Left ventricle myocardium inferior (tissue), 1 donor: Measurements from ENCODE around the gene SLC5A11. TPM values are rescaled to one million over a fixed set of nuclear protein-coding genes. Genes with fewer than 3 reads are reported as not detected.

Source experiments
- DNase-seq: peaks from one replicate; pipeline ENCODE4 v3.0.0-alpha.2; 2020
- H3K27ac ChIP-seq: fragments of 200-600 bp; replicated peaks from 2 replicates; pipeline ENCODE4 v1.8.0; 2021
- H3K27me3 ChIP-seq: fragments of 200-600 bp; 2 replicates; pipeline ENCODE4 v1.8.0; 2021; ENCODE audit warnings: low read depth
- H3K36me3 ChIP-seq: fragments of 200-600 bp; 2 replicates; pipeline ENCODE4 v1.8.0; 2021
- H3K4me1 ChIP-seq: fragments of 200-600 bp; 2 replicates; pipeline ENCODE4 v1.8.0; 2021
- H3K4me3 ChIP-seq: fragments of 200-600 bp; 2 replicates; pipeline ENCODE4 v1.8.0; 2021; ENCODE audit warnings: mild to moderate bottlenecking, moderate library complexity
- H3K9me3 ChIP-seq: fragments of 200-600 bp; replicated peaks from 2 replicates; pipeline ENCODE4 v1.8.0; 2021
- intact Hi-C: fragments of 100-400 bp; cut with micrococcal nuclease; formaldehyde crosslinking; loops from one replicate; pipeline ENCODE4 v1.11.0; 2022
- total RNA-seq: library from RNA; stranded (reverse); fragmentation: NEBNext Ultra II Directional; extraction: Animal tissue kit (Norgen Biotek cat#: 25700); gene quantifications from one replicate; pipeline ENCODE4 v1.2.1, GENCODE V29; 2021
- TF ChIP-seq, protein P1 (sequence below): fragments of 200-600 bp; IDR thresholded peaks from 2 replicates; pipeline ENCODE4 v1.8.0; 2021; ENCODE audit warnings: antibody characterized with exemption, mild to moderate bottlenecking, borderline replicate concordance
- donor health status: DM: no; HTN: yes; CAD: no; lungs with severe emphysema.

The SLC5A11 gene
- total RNA-seq, 1 donor from 2014 or later, result 0.14 TPM

DNA sequence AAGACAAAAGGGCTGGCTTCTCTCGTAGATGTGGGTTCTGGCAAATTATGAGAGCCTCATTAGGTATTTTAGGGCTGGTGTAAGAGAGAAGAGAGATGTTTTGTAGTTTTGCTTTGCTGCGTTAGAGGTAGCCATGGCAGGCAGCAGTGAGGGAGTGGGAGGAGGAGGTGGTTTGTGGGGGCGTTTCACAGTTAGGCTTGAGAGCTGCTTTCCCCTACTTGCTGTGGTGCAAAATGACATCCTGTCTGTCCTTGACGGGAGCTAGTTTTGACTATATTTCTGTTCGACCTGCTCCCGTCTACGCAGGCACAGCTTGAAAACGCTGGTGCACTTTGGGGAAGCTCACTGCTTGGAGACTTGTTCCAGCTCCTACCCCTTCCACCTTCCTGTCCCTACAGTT is 75.5 kb downstream of the SLC5A11 start:
- H3K4me3 ChIP-seq, result no peak overlapping the region
- H3K36me3 ChIP-seq, result peaks cover 89% of the 10 kb centered on the region
- no peak for DNase-seq
- TF ChIP-seq, protein P1, sequence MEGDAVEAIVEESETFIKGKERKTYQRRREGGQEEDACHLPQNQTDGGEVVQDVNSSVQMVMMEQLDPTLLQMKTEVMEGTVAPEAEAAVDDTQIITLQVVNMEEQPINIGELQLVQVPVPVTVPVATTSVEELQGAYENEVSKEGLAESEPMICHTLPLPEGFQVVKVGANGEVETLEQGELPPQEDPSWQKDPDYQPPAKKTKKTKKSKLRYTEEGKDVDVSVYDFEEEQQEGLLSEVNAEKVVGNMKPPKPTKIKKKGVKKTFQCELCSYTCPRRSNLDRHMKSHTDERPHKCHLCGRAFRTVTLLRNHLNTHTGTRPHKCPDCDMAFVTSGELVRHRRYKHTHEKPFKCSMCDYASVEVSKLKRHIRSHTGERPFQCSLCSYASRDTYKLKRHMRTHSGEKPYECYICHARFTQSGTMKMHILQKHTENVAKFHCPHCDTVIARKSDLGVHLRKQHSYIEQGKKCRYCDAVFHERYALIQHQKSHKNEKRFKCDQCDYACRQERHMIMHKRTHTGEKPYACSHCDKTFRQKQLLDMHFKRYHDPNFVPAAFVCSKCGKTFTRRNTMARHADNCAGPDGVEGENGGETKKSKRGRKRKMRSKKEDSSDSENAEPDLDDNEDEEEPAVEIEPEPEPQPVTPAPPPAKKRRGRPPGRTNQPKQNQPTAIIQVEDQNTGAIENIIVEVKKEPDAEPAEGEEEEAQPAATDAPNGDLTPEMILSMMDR, result no peak
- H3K9me3 ChIP-seq, result no peaks in the 10 kb centered on the region
- H3K27me3 ChIP-seq, result no peaks in the 10 kb centered on the region
- no peak overlapping the region for H3K27ac ChIP-seq
- intact Hi-C loops, result no loop called here
- peaks cover 8% of the 10 kb centered on the region for H3K4me1 ChIP-seq

- Histone ChIP-seq H3K9me3 (no peaks in the 10 kb centered on the region), H3K36me3 (peaks cover 98% of the 10 kb centered on the region), H3K4me1 (peaks cover 8% of the 10 kb centered on the region), H3K4me3 (no peak overlapping the region), H3K27me3 (no peaks in the 10 kb centered on the region), H3K27ac (no peak overlapping the region)
- intact Hi-C loops, result no loop called here
- TF ChIP-seq, protein P1, result no peak
- DNase-seq, result no peak
Observed at GRCh38 chr16:24925163-24925562, 79.4 kb downstream of the SLC5A11 start.

DNA sequence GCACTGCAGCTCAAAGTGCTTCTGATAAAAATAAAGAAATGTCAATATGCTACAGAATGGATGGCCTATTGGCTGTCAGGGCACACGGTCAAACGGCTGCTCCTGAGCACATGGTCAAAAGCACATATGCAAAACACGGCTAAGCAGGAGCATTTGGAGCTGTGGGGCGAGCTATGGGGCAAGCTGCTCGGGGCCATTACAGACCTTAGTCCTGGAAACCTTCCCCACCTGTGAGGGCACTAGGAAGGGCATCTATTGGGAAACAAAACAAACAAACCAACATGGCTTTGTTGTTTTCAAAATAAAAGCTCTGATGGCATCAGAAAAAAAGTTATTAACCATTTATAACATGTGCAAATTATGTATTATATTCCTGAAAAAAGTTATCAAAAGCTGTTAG is 83.6 kb downstream of the SLC5A11 start:
- Histone ChIP-seq H3K27ac (no peak overlapping the region), H3K4me1 (no peaks in the 10 kb centered on the region), H3K4me3 (no peak overlapping the region), H3K27me3 (no peaks in the 10 kb centered on the region), H3K9me3 (no peaks in the 10 kb centered on the region), H3K36me3 (peaks cover 100% of the 10 kb centered on the region)
- DNase-seq, result no peak
- TF ChIP-seq, protein P1, result no peak
- intact Hi-C loops, result no loop called here

DNA sequence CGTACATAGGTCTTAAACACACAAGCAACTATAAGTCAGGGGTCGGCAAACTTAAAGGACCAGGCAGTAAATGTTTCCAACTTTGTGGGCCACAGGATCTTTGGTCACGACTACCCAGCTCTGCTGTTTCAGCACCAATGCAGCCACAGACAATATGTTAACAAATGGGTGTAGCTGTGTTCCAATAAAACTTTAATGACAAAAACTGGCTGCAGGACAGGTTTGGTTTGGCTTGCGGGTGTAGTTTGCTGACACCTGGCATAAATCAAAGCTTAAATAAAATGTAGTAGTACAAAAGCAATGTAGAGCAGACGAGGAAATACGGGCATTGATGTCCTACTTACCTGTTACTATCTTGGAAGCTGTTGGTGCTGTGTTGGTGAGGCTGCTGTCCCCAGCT is 84.7 kb downstream of the SLC5A11 start:
- peaks cover 100% of the 10 kb centered on the region for H3K36me3 ChIP-seq
- no peak overlapping the region for H3K4me3 ChIP-seq
- H3K27me3 ChIP-seq, result no peaks in the 10 kb centered on the region
- intact Hi-C loops, result no loop called here
- H3K9me3 ChIP-seq, result no peaks in the 10 kb centered on the region
- TF ChIP-seq, protein P1, result no peak
- H3K27ac ChIP-seq, result no peak overlapping the region
- no peak for DNase-seq
- H3K4me1 ChIP-seq, result no peaks in the 10 kb centered on the region

DNA sequence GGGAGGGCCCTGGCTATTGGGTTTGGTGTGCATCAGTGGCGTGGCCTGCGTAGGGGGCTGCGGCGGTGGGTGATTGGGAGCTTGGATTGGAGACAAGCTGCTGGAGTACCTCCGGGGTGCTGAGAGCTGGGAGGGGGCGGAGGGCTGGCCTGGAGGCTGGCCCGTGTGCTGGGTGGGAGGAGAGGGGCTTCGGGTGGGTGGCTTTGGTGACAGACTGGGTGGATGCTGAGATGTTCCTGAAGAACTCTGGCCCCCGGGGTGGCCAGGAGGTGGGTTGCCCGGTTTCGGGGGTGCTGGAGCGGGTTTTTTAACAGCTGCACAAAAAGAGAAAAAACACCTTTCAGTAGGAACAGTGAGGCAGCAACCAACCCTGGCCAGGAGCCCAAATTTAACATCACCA is 85.3 kb downstream of the SLC5A11 start:
- no peak overlapping the region for H3K27ac ChIP-seq
- intact Hi-C loops, result no loop called here

More for the DNA sequence above, 85.3 kb downstream of the SLC5A11 start:
- Histone ChIP-seq H3K4me1 (no peaks in the 10 kb centered on the region), H3K36me3 (peaks cover 100% of the 10 kb centered on the region), H3K9me3 (no peaks in the 10 kb centered on the region), H3K27me3 (no peaks in the 10 kb centered on the region), H3K4me3 (no peak overlapping the region)
- TF ChIP-seq, protein P1, result no peak
- DNase-seq, result no peak
